ENCODE measurements around the gene PARP9.

The PARP9 gene

GRCh38 chr3:122587572-122587971 lies 23.5 kb upstream of the PARP9 start:
- TF ChIP-seq, protein P1, sequence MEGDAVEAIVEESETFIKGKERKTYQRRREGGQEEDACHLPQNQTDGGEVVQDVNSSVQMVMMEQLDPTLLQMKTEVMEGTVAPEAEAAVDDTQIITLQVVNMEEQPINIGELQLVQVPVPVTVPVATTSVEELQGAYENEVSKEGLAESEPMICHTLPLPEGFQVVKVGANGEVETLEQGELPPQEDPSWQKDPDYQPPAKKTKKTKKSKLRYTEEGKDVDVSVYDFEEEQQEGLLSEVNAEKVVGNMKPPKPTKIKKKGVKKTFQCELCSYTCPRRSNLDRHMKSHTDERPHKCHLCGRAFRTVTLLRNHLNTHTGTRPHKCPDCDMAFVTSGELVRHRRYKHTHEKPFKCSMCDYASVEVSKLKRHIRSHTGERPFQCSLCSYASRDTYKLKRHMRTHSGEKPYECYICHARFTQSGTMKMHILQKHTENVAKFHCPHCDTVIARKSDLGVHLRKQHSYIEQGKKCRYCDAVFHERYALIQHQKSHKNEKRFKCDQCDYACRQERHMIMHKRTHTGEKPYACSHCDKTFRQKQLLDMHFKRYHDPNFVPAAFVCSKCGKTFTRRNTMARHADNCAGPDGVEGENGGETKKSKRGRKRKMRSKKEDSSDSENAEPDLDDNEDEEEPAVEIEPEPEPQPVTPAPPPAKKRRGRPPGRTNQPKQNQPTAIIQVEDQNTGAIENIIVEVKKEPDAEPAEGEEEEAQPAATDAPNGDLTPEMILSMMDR (IDR thresholded peaks at IDR 0.05; ENCODE audit: control insufficient read depth, insufficient read depth, low read depth, low read length, missing control alignments) = no peak
- no peak for DNase-seq (ENCODE audit: low read depth)
- H3K4me3 ChIP-seq (ENCODE audit: control insufficient read depth, low read depth, low read length) = no peak overlapping the region

GRCh38 chr3:122586773-122587485 lies 22.8 kb upstream of the PARP9 start:
- DNase-seq (ENCODE audit: low read depth) = no peak
- H3K4me3 ChIP-seq (ENCODE audit: control insufficient read depth, low read depth, low read length) = no peak overlapping the region

GRCh38 chr3:122586098-122586497 lies 22.0 kb upstream of the PARP9 start:
- TF ChIP-seq, protein P1 (IDR thresholded peaks at IDR 0.05; ENCODE audit: control insufficient read depth, insufficient read depth, low read depth, low read length, missing control alignments) = no peak
- no peak overlapping the region for H3K4me3 ChIP-seq (ENCODE audit: control insufficient read depth, low read depth, low read length)
- no peak for DNase-seq (ENCODE audit: low read depth)

More at GRCh38 chr3:122586773-122587485, 22.8 kb upstream of the PARP9 start:
- TF ChIP-seq, protein P1 (IDR thresholded peaks at IDR 0.05; ENCODE audit: control insufficient read depth, insufficient read depth, low read depth, low read length, missing control alignments) = no peak

DNA sequence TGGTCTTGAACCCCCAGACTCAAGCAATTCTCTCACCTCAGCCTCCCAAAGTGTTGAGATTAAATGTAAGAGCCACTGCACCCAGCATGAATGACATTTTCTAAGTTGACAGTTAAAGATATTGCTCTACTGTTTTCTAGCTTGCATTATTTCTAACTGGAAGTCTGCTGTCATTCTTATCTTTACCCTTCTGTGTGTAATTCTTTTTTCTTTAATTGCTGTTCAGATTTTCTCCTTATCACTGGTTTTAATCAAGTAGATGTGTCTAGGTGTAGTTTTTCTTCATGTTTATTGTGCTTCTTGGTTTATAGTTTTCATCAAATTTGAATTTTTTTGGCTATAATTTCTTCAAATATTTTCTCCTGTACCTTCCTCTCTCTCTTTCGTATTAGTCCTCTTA lies 18.3 kb upstream of the PARP9 start:
- TF ChIP-seq, protein P1 (IDR thresholded peaks at IDR 0.05; ENCODE audit: control insufficient read depth, insufficient read depth, low read depth, low read length, missing control alignments) = no peak
- no peak overlapping the region for H3K4me3 ChIP-seq (ENCODE audit: control insufficient read depth, low read depth, low read length)
- no peak for DNase-seq (ENCODE audit: low read depth)

DNA sequence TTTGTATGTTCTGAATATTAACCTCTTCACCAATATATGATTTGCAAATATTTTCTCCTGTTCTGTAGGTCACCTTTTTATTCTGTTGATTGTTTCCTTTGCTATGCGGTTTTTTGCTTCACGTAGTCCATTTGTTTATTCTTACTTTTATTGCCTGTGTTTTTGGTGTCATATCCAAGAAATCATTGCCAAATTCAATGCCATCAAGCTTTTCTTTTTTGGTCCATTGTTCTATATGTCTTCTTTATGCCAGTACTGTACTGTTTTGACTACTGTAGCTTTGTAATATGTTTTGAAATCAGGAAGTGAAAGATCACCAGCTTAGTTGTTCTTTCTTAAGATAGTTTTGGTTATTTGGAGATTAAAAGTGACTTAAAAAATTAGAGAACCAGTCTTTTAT lies 17.5 kb upstream of the PARP9 start:
- H3K4me3 ChIP-seq (ENCODE audit: control insufficient read depth, low read depth, low read length) = no peak overlapping the region
- DNase-seq (ENCODE audit: low read depth) = no peak
- TF ChIP-seq, protein P1 (IDR thresholded peaks at IDR 0.05; ENCODE audit: control insufficient read depth, insufficient read depth, low read depth, low read length, missing control alignments) = no peak

- no peak for DNase-seq (ENCODE audit: low read depth)
- H3K4me3 ChIP-seq (ENCODE audit: control insufficient read depth, low read depth, low read length) = no peak overlapping the region
- TF ChIP-seq, protein P1 (IDR thresholded peaks at IDR 0.05; ENCODE audit: control insufficient read depth, insufficient read depth, low read depth, low read length, missing control alignments) = no peak
These were observed 16.4 kb upstream of the PARP9 start for GRCh38 chr3:122580470-122580869.

Data from AG09309 (cell line).